Thymus (tissue), 14 donors: ENCODE measurements around the gene PMM1. TPM values are rescaled to one million over a fixed set of nuclear protein-coding genes. Genes with fewer than 3 reads are reported as not detected.
"Not testable (repeated sequence)": the region's sequence is repeated elsewhere in the genome, so short reads cannot be mapped to it uniquely, and the experiment has no call there.

ENCODE experiments used
- DNase-seq, 9 donors: peaks; one replicate each; pipeline ENCODE4 v3.0.0-alpha.2; 2013; ENCODE audit warnings: low spot score in 9 of 9, low read depth in 6 of 9, missing footprints in 1 of 9
- H3K27ac ChIP-seq, 2 donors: one replicate each; pipeline ENCODE4 v1.5.1; 2013; ENCODE audit warnings: control low read depth in 1 of 2, low read depth in 1 of 2, low read length in 1 of 2, mild to moderate bottlenecking in 1 of 2, moderate library complexity in 1 of 2
- H3K27me3 ChIP-seq, 2 donors: one replicate each; pipeline ENCODE4 v1.5.1; 2013; ENCODE audit warnings: low read length in 1 of 2; ENCODE audit not compliant: control insufficient read depth in 2 of 2, insufficient read depth in 1 of 2
- H3K36me3 ChIP-seq, 2 donors: one replicate each; pipeline ENCODE4 v1.5.1; 2013; ENCODE audit warnings: low read length in 1 of 2, mild to moderate bottlenecking in 1 of 2, moderate library complexity in 1 of 2; ENCODE audit not compliant: control insufficient read depth in 2 of 2, insufficient read depth in 2 of 2
- H3K4me1 ChIP-seq, 2 donors: one replicate each; pipeline ENCODE4 v1.5.1; 2013; ENCODE audit warnings: low read length in 2 of 2; ENCODE audit not compliant: control insufficient read depth in 2 of 2, insufficient read depth in 2 of 2
- H3K4me3 ChIP-seq, 2 donors: one replicate each; pipeline ENCODE4 v1.5.1; 2013; ENCODE audit warnings: low read length in 2 of 2, control low read depth in 1 of 2, mild to moderate bottlenecking in 1 of 2
- H3K9me3 ChIP-seq, 2 donors: one replicate each; pipeline ENCODE4 v1.5.1; 2013; ENCODE audit warnings: low read length in 1 of 2, mild to moderate bottlenecking in 1 of 2; ENCODE audit not compliant: control insufficient read depth in 2 of 2, insufficient read depth in 1 of 2
- WGBS: extraction: QIAGEN DNeasy Blood & Tissue Kit; methylation state at CpG from one replicate; pipeline ENCODE4 v1.1.7; 2013; 5-methylcytosine and 5-hydroxymethylcytosine counted together
- long read RNA-seq, 10 donors: transcript quantifications; one replicate each; lab custom pipeline, GENCODE V29; 2026
- polyA plus RNA-seq: library from polyadenylated mRNA; stranded (reverse); fragments of 200-250 nt; gene quantifications from one replicate; pipeline ENCODE4 v1.2.3, GENCODE V29; 2013
- total RNA-seq: library from RNA; stranded (reverse); fragments of 120-200 nt; gene quantifications from one replicate; pipeline ENCODE4 v1.2.4, GENCODE V29; 2013
- donor health status: healthy.

The PMM1 gene
- total RNA-seq: 9.3 TPM
- polyA plus RNA-seq: 51.1 TPM
- long read RNA-seq, donor 1, partial matches to known transcripts: 0 of 1 reads
- long read RNA-seq, donor 1, other reads (novel, unspliced or antisense): 0 of 1 reads
- long read RNA-seq, donor 2, transcript PMM1-201 (8 exons, 1,298 nt): major isoform, 11 of 21 reads
- long read RNA-seq, donor 2, partial matches to known transcripts: 5 of 21 reads
- long read RNA-seq, donor 2, other reads (novel, unspliced or antisense): 0 of 21 reads
- long read RNA-seq, donor 3, transcript PMM1-201 (8 exons, 1,298 nt): major isoform, 12 of 14 reads
- long read RNA-seq, donor 3, partial matches to known transcripts: 0 of 14 reads
- long read RNA-seq, donor 3, other reads (novel, unspliced or antisense): 0 of 14 reads
- long read RNA-seq, donor 4, partial matches to known transcripts: 0 of 4 reads
- long read RNA-seq, donor 4, other reads (novel, unspliced or antisense): 0 of 4 reads
- long read RNA-seq, donor 5, transcript PMM1-201 (8 exons, 1,298 nt): major isoform, 18 of 21 reads
- long read RNA-seq, donor 5, partial matches to known transcripts: 0 of 21 reads
- long read RNA-seq, donor 5, other reads (novel, unspliced or antisense): 0 of 21 reads
- long read RNA-seq, donor 6, partial matches to known transcripts: 0 of 3 reads
- long read RNA-seq, donor 6, other reads (novel, unspliced or antisense): 0 of 3 reads
- long read RNA-seq, donor 7, transcript PMM1-201 (8 exons, 1,298 nt): major isoform, 5 of 5 reads
- long read RNA-seq, donor 7, partial matches to known transcripts: 0 of 5 reads
- long read RNA-seq, donor 7, other reads (novel, unspliced or antisense): 0 of 5 reads
- long read RNA-seq, donor 8, transcript PMM1-201 (8 exons, 1,298 nt): major isoform, 5 of 5 reads
- long read RNA-seq, donor 8, partial matches to known transcripts: 0 of 5 reads
- long read RNA-seq, donor 8, other reads (novel, unspliced or antisense): 0 of 5 reads
- long read RNA-seq, donor 9, partial matches to known transcripts: 0 of 2 reads
- long read RNA-seq, donor 9, other reads (novel, unspliced or antisense): 0 of 2 reads
- long read RNA-seq, donor 10, transcript PMM1-201 (8 exons, 1,298 nt): major isoform, 6 of 9 reads
- long read RNA-seq, donor 10, partial matches to known transcripts: 0 of 9 reads
- long read RNA-seq, donor 10, other reads (novel, unspliced or antisense): 0 of 9 reads

DNA sequence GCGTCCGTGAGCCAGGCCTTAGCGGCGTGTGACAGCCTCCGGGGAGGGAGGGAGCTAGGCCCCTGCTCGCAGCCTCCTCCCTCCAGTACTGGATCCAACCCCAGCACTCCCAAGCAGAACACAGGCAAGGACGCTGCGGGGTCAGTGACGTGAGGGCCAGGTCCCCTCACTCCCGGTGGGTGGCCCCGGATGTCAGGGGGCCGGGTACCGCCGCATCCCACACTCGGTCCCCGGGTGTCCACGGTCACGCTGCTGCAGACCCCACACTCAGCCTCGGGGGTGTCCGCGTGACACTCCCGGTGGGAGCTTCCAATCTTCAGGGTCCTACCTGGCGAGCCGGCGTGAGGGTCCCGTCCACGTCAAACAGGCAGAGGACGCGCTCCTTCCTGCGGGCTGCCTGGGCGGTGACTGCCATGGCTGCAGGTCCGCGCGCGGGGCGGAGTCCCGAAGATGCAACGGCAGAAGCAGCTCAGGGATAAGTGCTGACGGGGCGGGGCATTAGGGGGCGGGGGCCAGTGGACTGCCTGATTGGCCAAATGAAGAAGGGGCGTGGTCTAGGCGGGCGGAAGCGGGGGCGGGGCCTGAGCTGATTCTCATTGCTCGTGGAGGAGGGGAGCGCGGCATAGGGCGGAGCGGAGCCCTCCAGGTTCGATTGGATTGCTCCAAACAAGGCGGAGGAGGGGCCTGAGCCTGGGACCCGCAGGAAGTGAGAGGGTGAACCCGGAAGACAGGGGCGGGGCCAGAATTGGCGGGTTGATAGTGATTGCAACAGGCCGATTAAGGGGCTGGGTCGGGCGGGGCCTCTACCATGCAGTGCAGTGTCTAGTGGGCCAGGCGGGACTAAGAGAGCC, at the start of gene PMM1:
PMM1 (minus strand) TSS at position 450 of the 851 bp plus-strand sequence; CDS start at position 415, 35 bp downstream.
- peak within 1 kb of the TSS; percentile 61 to 95 for H3K4me3 ChIP-seq

DNA sequence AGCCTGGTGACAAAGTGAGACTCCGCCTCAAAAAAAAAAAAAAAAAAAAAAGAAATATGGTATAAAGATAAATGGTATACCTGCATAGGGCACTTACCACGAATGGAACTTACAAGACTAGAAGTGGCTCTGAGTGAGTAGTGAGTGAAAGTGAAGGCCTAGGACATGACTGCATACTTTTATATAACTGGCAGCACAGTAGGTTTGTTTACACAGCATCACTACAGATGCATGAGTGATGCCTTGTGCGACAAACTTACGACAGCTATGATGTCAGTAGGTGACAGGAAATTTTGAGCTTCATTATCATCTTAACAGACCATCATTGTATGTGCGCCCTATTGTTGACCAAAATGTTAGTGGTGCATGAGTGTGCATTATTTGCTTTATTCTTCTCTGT, 49.1 kb upstream of the PMM1 start:
- no peaks in the 10 kb centered on the region for H3K9me3 ChIP-seq
- H3K4me3 ChIP-seq: no peak overlapping the region
- no peak for DNase-seq
- H3K36me3 ChIP-seq: peaks cover 74 to 89% of the 10 kb centered on the region in 2 donors
- no peak overlapping the region for H3K27ac ChIP-seq
- WGBS: 98% methylated on average over 5 of the region's 5 CpGs
- no peaks in the 10 kb centered on the region for H3K27me3 ChIP-seq
- no peaks in the 10 kb centered on the region for H3K4me1 ChIP-seq

More for the DNA sequence above, at the start of gene PMM1:
- H3K4me1 ChIP-seq: peaks cover 7 to 17% of the 10 kb centered on the region in 2 donors
- peak within 1 kb of the TSS; percentile 58 to 70 for H3K27ac ChIP-seq
- 1% methylated on average over 61 of the region's 61 CpGs for WGBS
- H3K9me3 ChIP-seq: no peaks in the 10 kb centered on the region
- peaks cover 0 to 3% of the 10 kb centered on the region in 2 donors for H3K36me3 ChIP-seq
- peak; percentile 96 to 100 (median 99) for DNase-seq
- no peaks in the 10 kb centered on the region for H3K27me3 ChIP-seq

DNA sequence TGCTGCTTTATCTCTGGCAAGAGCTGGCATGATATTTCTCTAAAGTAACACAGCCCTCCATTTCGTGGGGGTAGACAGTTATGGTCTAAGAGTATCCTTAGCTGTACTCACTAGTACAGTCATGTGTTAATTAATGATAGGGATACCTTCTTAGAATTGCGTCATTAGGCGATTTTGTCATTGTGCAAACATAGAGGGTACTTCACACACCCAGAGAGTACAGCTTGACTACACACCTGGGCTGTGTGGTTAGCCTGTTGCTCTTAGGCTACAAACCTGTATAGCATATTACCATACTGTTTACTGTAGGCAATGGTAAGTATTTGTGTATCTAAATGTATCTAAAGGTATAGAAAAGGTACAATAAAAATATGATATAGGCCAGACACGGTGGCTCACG, 48.5 kb upstream of the PMM1 start:
- no peaks in the 10 kb centered on the region for H3K27me3 ChIP-seq
- no peaks in the 10 kb centered on the region for H3K9me3 ChIP-seq
- WGBS: over 99% methylated on average over 5 of the region's 5 CpGs
- H3K4me1 ChIP-seq: no peaks in the 10 kb centered on the region
- no peak for DNase-seq
- no peak overlapping the region for H3K4me3 ChIP-seq
- peaks cover 70 to 90% of the 10 kb centered on the region in 2 donors for H3K36me3 ChIP-seq
- no peak overlapping the region for H3K27ac ChIP-seq

DNA sequence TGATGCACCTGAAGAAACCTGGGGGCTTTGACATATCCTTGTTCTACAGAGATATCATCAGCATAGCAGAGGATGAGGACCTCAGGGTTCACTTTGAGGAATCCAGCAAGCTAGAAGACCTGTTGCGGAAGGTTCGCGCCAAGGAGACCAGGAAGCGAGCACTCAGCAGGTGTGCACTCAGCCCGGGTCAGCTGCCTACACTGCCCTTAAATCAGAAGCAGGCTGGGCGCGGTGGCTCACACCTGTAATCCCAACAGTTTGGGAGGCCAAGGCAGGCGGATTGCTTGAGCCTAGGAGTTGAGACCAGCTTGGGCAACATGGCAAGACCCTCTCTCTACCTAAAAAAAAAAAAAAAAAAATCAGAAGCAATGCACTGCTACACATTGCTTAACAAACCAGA, 48.0 kb upstream of the PMM1 start:
- 96% methylated on average over 8 of the region's 8 CpGs for WGBS
- H3K36me3 ChIP-seq: peaks cover 65 to 86% of the 10 kb centered on the region in 2 donors
- H3K27me3 ChIP-seq, DNase-seq, H3K4me1 ChIP-seq, H3K27ac ChIP-seq, H3K9me3 ChIP-seq, H3K4me3 ChIP-seq: not testable (repeated sequence)

DNA sequence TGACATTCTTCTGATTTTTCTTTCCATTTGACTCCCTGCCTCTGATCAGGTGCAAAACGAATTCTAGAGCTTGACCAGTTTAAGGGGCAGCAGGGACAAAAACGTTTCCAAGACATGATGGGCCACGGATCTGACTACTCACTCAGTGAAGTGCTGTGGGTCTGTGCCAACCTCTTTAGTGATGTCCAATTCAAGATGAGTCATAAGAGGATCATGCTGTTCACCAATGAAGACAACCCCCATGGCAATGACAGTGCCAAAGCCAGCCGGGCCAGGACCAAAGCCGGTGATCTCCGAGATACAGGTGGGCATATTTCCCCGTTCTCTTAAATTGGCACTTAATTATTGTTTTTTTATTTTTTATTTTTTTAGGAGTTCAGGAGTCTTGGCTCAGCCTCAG, 46.8 kb upstream of the PMM1 start:
- 94% methylated on average over 7 of the region's 7 CpGs for WGBS
- no peaks in the 10 kb centered on the region for H3K9me3 ChIP-seq
- DNase-seq: no peak
- peaks cover 64 to 74% of the 10 kb centered on the region in 2 donors for H3K36me3 ChIP-seq
- no peaks in the 10 kb centered on the region for H3K27me3 ChIP-seq
- no peak overlapping the region for H3K27ac ChIP-seq
- no peak overlapping the region for H3K4me3 ChIP-seq
- no peaks in the 10 kb centered on the region for H3K4me1 ChIP-seq

DNA sequence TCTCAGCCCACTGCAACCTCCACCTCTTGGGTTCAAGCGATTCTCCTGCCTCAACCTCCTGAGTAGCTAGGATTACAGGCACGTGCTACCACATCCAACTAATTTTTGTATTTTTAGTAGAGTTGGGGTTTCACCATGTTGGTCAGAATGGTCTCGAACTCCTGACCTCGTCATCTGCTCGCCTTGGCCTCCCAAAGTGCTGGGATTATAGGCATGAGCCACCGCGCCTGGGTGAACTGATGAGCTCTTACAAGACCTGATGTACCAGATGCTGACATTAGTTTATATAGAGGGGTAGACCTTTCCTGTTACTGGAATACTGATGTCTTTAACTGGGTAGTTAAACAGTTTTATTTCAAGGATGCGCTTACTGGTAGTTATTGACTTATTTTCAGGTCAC, 45.0 kb upstream of the PMM1 start:
- not testable (repeated sequence) for DNase-seq, H3K27me3 ChIP-seq, H3K9me3 ChIP-seq, H3K4me3 ChIP-seq, H3K4me1 ChIP-seq, H3K27ac ChIP-seq
- 97% methylated on average over 8 of the region's 8 CpGs for WGBS
- H3K36me3 ChIP-seq: peaks cover 61 to 65% of the 10 kb centered on the region in 2 donors

DNA sequence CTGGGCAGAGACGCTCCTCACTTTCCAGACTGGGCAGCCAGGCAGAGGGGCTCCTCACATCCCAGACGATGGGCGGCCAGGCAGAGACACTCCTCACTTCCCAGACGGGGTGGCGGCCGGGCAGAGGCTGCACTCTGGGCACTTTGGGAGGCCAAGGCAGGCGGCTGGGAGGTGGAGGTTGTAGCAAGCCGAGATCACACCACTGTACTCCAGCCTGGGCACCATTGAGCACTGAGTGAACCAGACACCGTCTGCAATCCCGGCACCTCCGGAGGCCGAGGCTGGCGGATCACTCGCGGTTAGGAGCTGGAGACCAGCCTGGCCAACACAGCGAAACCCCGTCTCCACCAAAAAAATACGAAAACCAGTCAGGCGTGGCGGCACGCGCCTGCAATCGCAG, 42.0 kb upstream of the PMM1 start:
- peaks cover 53 to 66% of the 10 kb centered on the region in 2 donors for H3K36me3 ChIP-seq
- 94% methylated on average over 11 of the region's 23 CpGs for WGBS
- DNase-seq, H3K27ac ChIP-seq, H3K4me3 ChIP-seq, H3K9me3 ChIP-seq, H3K27me3 ChIP-seq, H3K4me1 ChIP-seq: not testable (repeated sequence)

DNA sequence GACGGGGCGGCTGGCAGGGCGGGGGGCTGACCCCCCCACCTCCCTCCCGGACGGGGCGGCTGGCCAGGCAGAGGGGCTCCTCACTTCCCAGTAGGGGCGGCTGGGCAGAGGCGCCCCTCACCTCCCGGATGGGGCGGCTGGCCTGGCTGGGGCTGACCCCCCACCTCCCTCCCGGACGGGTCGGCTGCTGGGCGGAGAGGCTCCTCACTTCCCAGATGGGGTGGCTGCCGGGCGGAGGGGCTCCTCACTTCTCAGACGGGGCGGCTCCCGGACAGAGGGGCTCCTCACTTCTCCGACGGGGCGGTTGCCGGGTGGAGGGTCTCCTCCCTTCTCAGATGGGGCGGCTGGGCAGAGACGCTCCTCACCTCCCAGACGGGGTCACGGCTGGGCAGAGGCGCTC, 41.5 kb upstream of the PMM1 start:
- 97% methylated on average over 25 of the region's 28 CpGs for WGBS
- H3K27ac ChIP-seq, H3K4me1 ChIP-seq, H3K4me3 ChIP-seq, DNase-seq, H3K9me3 ChIP-seq, H3K27me3 ChIP-seq: not testable (repeated sequence)
- H3K36me3 ChIP-seq: peaks cover 52 to 63% of the 10 kb centered on the region in 2 donors
